Measurements from ENCODE around the gene HELZ2.

DNA sequence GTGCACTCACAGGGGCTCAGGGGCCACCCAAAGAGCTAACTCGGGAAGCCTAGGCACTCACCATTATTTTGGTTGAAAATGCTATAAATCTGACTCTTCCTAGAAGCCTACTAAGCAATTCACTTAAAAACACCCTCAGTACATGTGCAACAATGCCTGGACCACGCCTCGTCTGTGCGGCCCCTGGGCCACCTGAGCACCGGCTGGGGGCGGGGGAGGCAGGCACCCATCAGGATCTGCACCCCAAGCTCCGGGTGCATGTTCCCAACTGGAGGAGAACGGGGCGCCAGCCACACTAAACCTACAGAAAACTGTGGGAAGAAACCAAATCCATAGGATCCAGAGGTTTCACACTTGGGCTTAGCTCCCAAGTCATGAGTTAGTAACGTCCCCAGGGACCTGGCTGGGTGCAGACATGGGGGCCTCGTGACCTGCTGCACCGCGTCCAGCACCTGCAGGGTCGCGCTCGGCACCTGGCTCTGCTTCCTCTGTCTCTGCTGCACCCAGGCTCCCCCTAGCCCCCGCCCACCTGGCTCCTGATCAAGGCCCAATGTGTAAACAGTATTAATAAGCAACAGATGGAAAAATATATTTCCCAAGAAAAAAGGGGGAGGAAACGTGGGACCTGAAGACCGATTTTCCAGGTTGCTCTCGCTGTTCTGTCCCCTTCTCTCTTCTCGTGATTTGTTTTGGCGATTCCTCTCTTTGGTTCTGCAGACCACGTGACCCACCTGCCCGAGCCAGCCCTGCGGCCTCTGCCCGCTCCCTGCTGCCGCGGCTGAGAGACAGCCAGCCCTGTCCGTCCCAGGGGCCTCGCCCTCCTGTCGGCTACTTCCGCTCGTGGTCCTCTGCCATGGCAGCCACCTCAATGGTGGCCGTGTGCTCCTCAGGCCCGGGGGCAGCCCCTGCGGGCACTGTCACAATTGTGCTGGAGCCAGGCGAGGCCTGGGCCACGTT lies 15.5 kb upstream of the HELZ2 start:
- TF ChIP-seq POLR2AphosphoS5 (IDR thresholded peaks at IDR 0.05; ENCODE audit: low read depth) (no peak), GABPA (IDR thresholded peaks at IDR 0.05; ENCODE audit: low read depth) (no peak)
- TF ChIP-seq, protein P1, sequence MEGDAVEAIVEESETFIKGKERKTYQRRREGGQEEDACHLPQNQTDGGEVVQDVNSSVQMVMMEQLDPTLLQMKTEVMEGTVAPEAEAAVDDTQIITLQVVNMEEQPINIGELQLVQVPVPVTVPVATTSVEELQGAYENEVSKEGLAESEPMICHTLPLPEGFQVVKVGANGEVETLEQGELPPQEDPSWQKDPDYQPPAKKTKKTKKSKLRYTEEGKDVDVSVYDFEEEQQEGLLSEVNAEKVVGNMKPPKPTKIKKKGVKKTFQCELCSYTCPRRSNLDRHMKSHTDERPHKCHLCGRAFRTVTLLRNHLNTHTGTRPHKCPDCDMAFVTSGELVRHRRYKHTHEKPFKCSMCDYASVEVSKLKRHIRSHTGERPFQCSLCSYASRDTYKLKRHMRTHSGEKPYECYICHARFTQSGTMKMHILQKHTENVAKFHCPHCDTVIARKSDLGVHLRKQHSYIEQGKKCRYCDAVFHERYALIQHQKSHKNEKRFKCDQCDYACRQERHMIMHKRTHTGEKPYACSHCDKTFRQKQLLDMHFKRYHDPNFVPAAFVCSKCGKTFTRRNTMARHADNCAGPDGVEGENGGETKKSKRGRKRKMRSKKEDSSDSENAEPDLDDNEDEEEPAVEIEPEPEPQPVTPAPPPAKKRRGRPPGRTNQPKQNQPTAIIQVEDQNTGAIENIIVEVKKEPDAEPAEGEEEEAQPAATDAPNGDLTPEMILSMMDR (IDR thresholded peaks at IDR 0.05; ENCODE audit: insufficient read depth, low read length): no peak
- TF ChIP-seq, protein P2, sequence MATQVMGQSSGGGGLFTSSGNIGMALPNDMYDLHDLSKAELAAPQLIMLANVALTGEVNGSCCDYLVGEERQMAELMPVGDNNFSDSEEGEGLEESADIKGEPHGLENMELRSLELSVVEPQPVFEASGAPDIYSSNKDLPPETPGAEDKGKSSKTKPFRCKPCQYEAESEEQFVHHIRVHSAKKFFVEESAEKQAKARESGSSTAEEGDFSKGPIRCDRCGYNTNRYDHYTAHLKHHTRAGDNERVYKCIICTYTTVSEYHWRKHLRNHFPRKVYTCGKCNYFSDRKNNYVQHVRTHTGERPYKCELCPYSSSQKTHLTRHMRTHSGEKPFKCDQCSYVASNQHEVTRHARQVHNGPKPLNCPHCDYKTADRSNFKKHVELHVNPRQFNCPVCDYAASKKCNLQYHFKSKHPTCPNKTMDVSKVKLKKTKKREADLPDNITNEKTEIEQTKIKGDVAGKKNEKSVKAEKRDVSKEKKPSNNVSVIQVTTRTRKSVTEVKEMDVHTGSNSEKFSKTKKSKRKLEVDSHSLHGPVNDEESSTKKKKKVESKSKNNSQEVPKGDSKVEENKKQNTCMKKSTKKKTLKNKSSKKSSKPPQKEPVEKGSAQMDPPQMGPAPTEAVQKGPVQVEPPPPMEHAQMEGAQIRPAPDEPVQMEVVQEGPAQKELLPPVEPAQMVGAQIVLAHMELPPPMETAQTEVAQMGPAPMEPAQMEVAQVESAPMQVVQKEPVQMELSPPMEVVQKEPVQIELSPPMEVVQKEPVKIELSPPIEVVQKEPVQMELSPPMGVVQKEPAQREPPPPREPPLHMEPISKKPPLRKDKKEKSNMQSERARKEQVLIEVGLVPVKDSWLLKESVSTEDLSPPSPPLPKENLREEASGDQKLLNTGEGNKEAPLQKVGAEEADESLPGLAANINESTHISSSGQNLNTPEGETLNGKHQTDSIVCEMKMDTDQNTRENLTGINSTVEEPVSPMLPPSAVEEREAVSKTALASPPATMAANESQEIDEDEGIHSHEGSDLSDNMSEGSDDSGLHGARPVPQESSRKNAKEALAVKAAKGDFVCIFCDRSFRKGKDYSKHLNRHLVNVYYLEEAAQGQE (IDR thresholded peaks at IDR 0.05; ENCODE audit: insufficient replicate concordance, low read depth): no peak
